ENCODE results near the gene SBF2. TPM values are rescaled to one million over a fixed set of nuclear protein-coding genes. Genes with fewer than 3 reads are reported as not detected.

The SBF2 gene
- total and polyA plus RNA-seq, 9 of the 15 experiments (the other 6 are each of a cell fraction or from before 2014, with no cell fraction given): 0.80 to 9.5 (median 5.0) TPM

GRCh38 chr11:10293423-10294289, at the start of gene SBF2 (continued):
- TF ChIP-seq MNT (conservative IDR thresholded peaks at IDR 0.05): no peak
- TF ChIP-seq HNRNPLL (IDR thresholded peaks at IDR 0.05; ENCODE audit: low read depth, low read length, poor library complexity, severe bottlenecking): no peak
- TF ChIP-seq ZNF140 (CRISPR knock-in tag; IDR thresholded peaks at IDR 0.05): no peak
- TF ChIP-seq DIDO1 (tag; IDR thresholded peaks at IDR 0.05; ENCODE audit: low read depth): no peak
- TF ChIP-seq KDM5B (IDR thresholded peaks at IDR 0.05; ENCODE audit: insufficient replicate concordance, low read depth, low read length): peak; percentile 38
- peak; percentile 38 for TF ChIP-seq SAP30 (IDR thresholded peaks at IDR 0.05; ENCODE audit: borderline replicate concordance, insufficient read depth, low read depth, low read length, poor library complexity, severe bottlenecking)
- no peak for TF ChIP-seq FOXO4 (CRISPR knock-in tag; IDR thresholded peaks at IDR 0.05)
- no peak for TF ChIP-seq NCOR1 (IDR thresholded peaks at IDR 0.05)
- no peak for TF ChIP-seq PTBP1 (IDR thresholded peaks at IDR 0.05; ENCODE audit: low read depth, low read length)
- TF ChIP-seq ZBTB9 (CRISPR knock-in tag; IDR thresholded peaks at IDR 0.05): no peak
- TF ChIP-seq TFAP4 (CRISPR knock-in tag; IDR thresholded peaks at IDR 0.05; ENCODE audit: borderline replicate concordance): peak; percentile 26; the same call in 1 of the 2 replicates
- no peak for TF ChIP-seq COPS2 (conservative IDR thresholded peaks at IDR 0.05)
- TF ChIP-seq NELFE (IDR thresholded peaks at IDR 0.05; ENCODE audit: insufficient read depth, insufficient read length): no peak
- no peak for TF ChIP-seq TCF3 (CRISPR knock-in tag; IDR thresholded peaks at IDR 0.05)
- TF ChIP-seq ZNF197 (CRISPR knock-in tag; IDR thresholded peaks at IDR 0.05; ENCODE audit: low read depth): no peak
- no peak for TF ChIP-seq CBX1 (IDR thresholded peaks at IDR 0.05; ENCODE audit: low read depth)
- no peak for TF ChIP-seq ZNF311 (CRISPR knock-in tag; IDR thresholded peaks at IDR 0.05)
- no peak for TF ChIP-seq MCM5 (IDR thresholded peaks at IDR 0.05; ENCODE audit: low read depth)
- no peak for TF ChIP-seq HNRNPUL1 (IDR thresholded peaks at IDR 0.05; ENCODE audit: low read length)
